Panc1 (cell line): ENCODE results near the gene NUDT22. TPM values are rescaled to one million over a fixed set of nuclear protein-coding genes. Genes with fewer than 3 reads are reported as not detected.

Experiments
- ATAC-seq: fragments of 200-7000 bp; cut with Tn5 transposase; 2 replicates; pipeline ENCODE4 v1.9.1; 2020; ENCODE audit warnings: mild to moderate bottlenecking, moderate library complexity
- BruUV-seq: library from RNA; stranded (reverse); fragments of 400-500 nt; replicated peaks from 2 replicates; lab custom pipeline; 2021; lab: Mats Ljungman, UMichigan
- CTCF ChIA-PET: fragments of 300-600 bp; sonication (Branson Sonifier 250); formaldehyde crosslinking; loops from one replicate; lab custom pipeline; 2022; ENCODE audit warnings: antibody characterized with exemption; lab: Charles Lee
- POLR2A ChIA-PET: fragments of 300-600 bp; sonication (Branson Sonifier 250); formaldehyde crosslinking; loops from one replicate; lab custom pipeline; 2022; ENCODE audit warnings: antibody characterized with exemption; lab: Charles Lee
- DNase-seq: peaks from one replicate; pipeline ENCODE4 v3.0.0-alpha.2; 2010; ENCODE audit warnings: low read depth, low spot score
- H3K27ac ChIP-seq: 2 replicates; pipeline ENCODE4 v1.5.1; 2011; ENCODE audit warnings: mild to moderate bottlenecking, low read length, inconsistent platforms
- H3K27me3 ChIP-seq: fragments of 200-500 bp; sonication (Bioruptor generic); 2 replicates; pipeline ENCODE4 v1.6.0; 2014; ENCODE audit warnings: low read length, inconsistent platforms; ENCODE audit not compliant: control insufficient read depth, insufficient read depth
- H3K36me3 ChIP-seq: fragments of 200-500 bp; sonication (Bioruptor generic); 2 replicates; pipeline ENCODE4 v1.5.1; 2014; ENCODE audit warnings: inconsistent platforms, mild to moderate bottlenecking, low read length, moderate library complexity; ENCODE audit not compliant: control insufficient read depth, insufficient read depth
- H3K4me1 ChIP-seq: 2 replicates; pipeline ENCODE4 v1.5.1; 2011; ENCODE audit warnings: inconsistent platforms, mild to moderate bottlenecking, low read length, moderate library complexity; ENCODE audit not compliant: control insufficient read depth, insufficient read depth
- H3K4me3 ChIP-seq, 2 experiments: 2 replicates each; pipeline ENCODE4 v1.5.1; 2011 to 2012; ENCODE audit warnings: low read depth in 2 of 2, low read length in 2 of 2, mild to moderate bottlenecking in 2 of 2, inconsistent platforms in 1 of 2, moderate library complexity in 1 of 2
- H3K9me3 ChIP-seq: fragments of 200-500 bp; sonication (Bioruptor generic); 2 replicates; pipeline ENCODE4 v1.5.1; 2014; ENCODE audit warnings: low read depth, mild to moderate bottlenecking, inconsistent platforms, low read length, moderate library complexity; ENCODE audit not compliant: control insufficient read depth, insufficient read depth
- CTCF ChIP-seq: fragments of 450-650 bp; IDR thresholded peaks from 2 replicates; pipeline ENCODE4 v1.5.1; 2017; ENCODE audit warnings: mild to moderate bottlenecking
- POLR2AphosphoS5 ChIP-seq: IDR thresholded peaks from 2 replicates; pipeline ENCODE4 v1.6.1; 2012; ENCODE audit warnings: mild to moderate bottlenecking, low read depth, low read length, moderate library complexity
- REST ChIP-seq, 2 experiments: IDR thresholded peaks; 2 replicates each; pipeline ENCODE4 v1.6.1; 2011 to 2012; ENCODE audit warnings: low read depth in 2 of 2, control low read depth in 1 of 2, low read length in 1 of 2, mild to moderate bottlenecking in 1 of 2, moderate library complexity in 1 of 2; ENCODE audit not compliant: insufficient read depth in 1 of 2
- SIN3A ChIP-seq: IDR thresholded peaks from 2 replicates; pipeline ENCODE4 v1.6.1; 2012; ENCODE audit warnings: low read depth, mild to moderate bottlenecking, low read length, moderate library complexity, borderline replicate concordance; ENCODE audit not compliant: insufficient read depth
- TCF7L2 ChIP-seq: IDR thresholded peaks from 2 replicates; pipeline ENCODE4 v1.6.1; 2011; ENCODE audit warnings: mild to moderate bottlenecking, low read depth, low read length, inconsistent platforms
- in situ Hi-C: cut with HindIII; loops from 2 replicates; pipeline ENCODE4 v1.10.0; 2016; ENCODE audit warnings: low sequenced_read_pairs, low pct_unique_long_range_greater_than_20kb
- intact Hi-C: fragments of 100-400 bp; cut with micrococcal nuclease; formaldehyde crosslinking; loops from one replicate; pipeline ENCODE4 v1.10.0; 2022; ENCODE audit not compliant: unreplicated experiment
- total RNA-seq: library from RNA; stranded (reverse); gene quantifications from one replicate; pipeline ENCODE4 v1.2.1, GENCODE V29; 2021; ENCODE audit not compliant: unreplicated experiment

The NUDT22 gene
- total RNA-seq, 1 experiment from 2014 or later: 98.8 TPM

GRCh38 chr11:64249563-64250414, 23.7 kb downstream of the NUDT22 start:
- in situ Hi-C loops (no loop called here), intact Hi-C loops (loop anchor here (10.0 kb wide), 1 partner anchor 55 kb away; the partner anchor contains the start of genes CATSPERZ and ESRRA)
- POLR2A ChIA-PET: interaction anchor here (0.6 kb wide), 2 partner anchors 45 to 264 kb away, joined by 4 read pairs; no protein-coding TSS in a partner anchor
- TF ChIP-seq SIN3A: no peak
- TF ChIP-seq CTCF: no peak
- no peak for TF ChIP-seq POLR2AphosphoS5
- TF ChIP-seq REST (IDR thresholded peaks at IDR 0.05; ENCODE audit: insufficient read depth in 1 of 2, low read depth in 2 of 2, low read length in 1 of 2): no peak
- TF ChIP-seq TCF7L2: no peak
- H3K4me1 ChIP-seq: peaks cover 42% of the 10 kb centered on the region
- H3K36me3 ChIP-seq: peaks cover 7% of the 10 kb centered on the region; the same call in 1 of the 2 replicates
- ATAC-seq (no peak), DNase-seq (no peak)
- CTCF ChIA-PET: no interaction called here
- peak overlapping the region; percentile 53 for H3K27ac ChIP-seq
- no peaks in the 10 kb centered on the region for H3K9me3 ChIP-seq
- no TSS peak for BruUV-seq
- no peak overlapping the region for H3K4me3 ChIP-seq
- H3K27me3 ChIP-seq: no peaks in the 10 kb centered on the region

- ATAC-seq (peak; percentile 13), DNase-seq (no peak)
- Histone ChIP-seq H3K4me3 (peak overlapping the region; percentile 65 to 84), H3K27ac (peak overlapping the region; percentile 65), H3K4me1 (peaks cover 41% of the 10 kb centered on the region), H3K36me3 (peaks cover 5% of the 10 kb centered on the region; the same call in 1 of the 2 replicates), H3K9me3 (no peaks in the 10 kb centered on the region), H3K27me3 (no peaks in the 10 kb centered on the region)
- ChIA-PET POLR2A (no interaction called here), CTCF (interaction anchor here (0.8 to 1.8 kb wide), 2 partner anchors 19 to 54 kb away, joined by 4 read pairs; no protein-coding TSS in a partner anchor)
- intact Hi-C loops (no loop called here), in situ Hi-C loops (no loop called here)
- TF ChIP-seq REST (IDR thresholded peaks at IDR 0.05; ENCODE audit: insufficient read depth in 1 of 2, low read depth in 2 of 2, low read length in 1 of 2) (no peak), SIN3A (no peak), TCF7L2 (no peak), POLR2AphosphoS5 (no peak), CTCF (no peak)
- no TSS peak for BruUV-seq
Measured at GRCh38 chr11:64250415-64251015, 24.4 kb downstream of the NUDT22 start.
